Loucy (cell line): Measurements from ENCODE around the gene SPTBN2.

ENCODE experiments used
- H2AFZ ChIP-seq: fragments of 200-600 bp; sonication (generic); 2 replicates; pipeline ENCODE4 v1.6.0; 2016; ENCODE audit warnings: antibody characterized with exemption, mild to moderate bottlenecking, low read length, moderate library complexity
- H3F3A ChIP-seq: fragments of 200-600 bp; 2 replicates; pipeline ENCODE4 v1.6.0; 2016; ENCODE audit warnings: antibody characterized with exemption, low read depth, mild to moderate bottlenecking
- H3K27me3 ChIP-seq: fragments of 200-600 bp; sonication (generic); 2 replicates; pipeline ENCODE4 v1.6.1; 2014; ENCODE audit warnings: low read length, mild to moderate bottlenecking; ENCODE audit not compliant: insufficient read depth, poor library complexity, severe bottlenecking
- H3K36me3 ChIP-seq: fragments of 200-600 bp; sonication (generic); 2 replicates; pipeline ENCODE4 v1.6.1; 2016; ENCODE audit warnings: low read length; ENCODE audit not compliant: insufficient read depth
- H3K4me1 ChIP-seq: fragments of 200-600 bp; sonication (generic); 2 replicates; pipeline ENCODE4 v1.5.1; 2014; ENCODE audit warnings: low read length, mild to moderate bottlenecking; ENCODE audit not compliant: insufficient read depth, poor library complexity, severe bottlenecking
- H3K4me2 ChIP-seq: fragments of 200-600 bp; sonication (generic); 2 replicates; pipeline ENCODE4 v1.6.0; 2014; ENCODE audit warnings: antibody characterized with exemption, low read length, low read depth, mild to moderate bottlenecking; ENCODE audit not compliant: poor library complexity, severe bottlenecking
- H3K4me3 ChIP-seq: fragments of 200-600 bp; sonication (generic); 2 replicates; pipeline ENCODE4 v1.5.1; 2014; ENCODE audit warnings: low read length, mild to moderate bottlenecking, mixed read lengths; ENCODE audit not compliant: poor library complexity, severe bottlenecking
- H3K79me2 ChIP-seq: fragments of 200-600 bp; sonication (generic); 2 replicates; pipeline ENCODE4 v1.6.1; 2014; ENCODE audit warnings: low read length; ENCODE audit not compliant: insufficient read depth
- H3K9ac ChIP-seq: fragments of 200-600 bp; sonication (generic); 2 replicates; pipeline ENCODE4 v1.6.0; 2014; ENCODE audit warnings: mild to moderate bottlenecking, low read depth, low read length, moderate library complexity; ENCODE audit not compliant: poor library complexity, severe bottlenecking
- H3K9me2 ChIP-seq: fragments of 200-600 bp; sonication (generic); replicated peaks from 2 replicates; pipeline ENCODE4 v1.6.1; 2016; ENCODE audit warnings: low read depth, low read length, mixed read lengths
- H3K9me3 ChIP-seq: fragments of 200-600 bp; sonication (generic); 2 replicates; pipeline ENCODE4 v1.6.1; 2014; ENCODE audit warnings: mild to moderate bottlenecking, antibody characterized with exemption, low read length, low read depth; ENCODE audit not compliant: insufficient read depth
- H4K20me1 ChIP-seq: fragments of 200-600 bp; sonication (generic); 2 replicates; pipeline ENCODE4 v1.6.0; 2014; ENCODE audit warnings: antibody characterized with exemption, low read length, mild to moderate bottlenecking; ENCODE audit not compliant: insufficient read depth, poor library complexity, severe bottlenecking
- CTCF ChIP-seq: fragments of 200-600 bp; sonication (generic); conservative IDR thresholded peaks from 2 replicates; pipeline ENCODE4 v1.5.1; 2014; ENCODE audit warnings: mild to moderate bottlenecking, antibody characterized with exemption, low read length
- EZH2phosphoT487 ChIP-seq: fragments of 200-600 bp; IDR thresholded peaks from 2 replicates; pipeline ENCODE4 v1.6.1; 2018; ENCODE audit warnings: antibody characterized with exemption, mild to moderate bottlenecking, moderate library complexity, borderline replicate concordance

Gene SPTBN2

DNA sequence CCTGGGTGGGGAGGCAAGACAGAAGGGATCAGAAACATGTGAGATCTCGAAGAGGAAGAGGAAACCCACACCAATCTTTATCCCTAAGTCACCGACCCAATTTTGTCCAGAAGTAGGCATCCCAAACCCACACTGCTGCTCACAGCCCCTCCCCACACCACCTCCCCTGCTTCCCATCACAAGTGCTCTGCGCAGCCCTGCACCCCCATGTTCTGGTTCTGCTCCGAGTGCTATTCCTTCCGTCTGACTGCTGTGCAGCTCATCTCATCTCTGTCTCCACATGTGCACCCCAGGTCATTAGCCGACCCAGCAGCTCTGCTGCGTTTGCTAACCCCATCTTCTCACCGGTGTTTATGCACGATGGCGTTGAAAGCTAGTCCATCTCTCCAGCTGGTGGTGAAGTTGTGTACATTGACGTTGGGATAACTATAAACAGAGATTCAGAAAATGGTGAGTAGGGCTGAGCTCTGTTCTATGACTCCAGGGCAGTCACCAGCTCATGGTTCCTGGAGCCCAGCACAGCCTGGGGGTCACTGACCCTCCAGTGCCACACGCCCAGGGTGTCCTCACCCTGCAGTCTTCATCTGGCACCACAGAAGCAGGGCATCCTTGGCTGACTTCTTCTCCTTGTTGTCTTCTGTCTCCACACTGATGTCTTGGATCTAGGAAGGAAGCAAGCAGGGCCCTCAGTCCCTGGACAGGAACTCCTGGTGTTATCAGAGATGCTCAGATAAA is 15.1 kb downstream of the SPTBN2 start:
- no peaks in the 10 kb centered on the region for H3K27me3 ChIP-seq
- H4K20me1 ChIP-seq = no peaks in the 10 kb centered on the region
- H3K9me2 ChIP-seq = no peaks in the 10 kb centered on the region
- no peak overlapping the region for H3K4me2 ChIP-seq
- no peaks in the 10 kb centered on the region for H3K9me3 ChIP-seq
- H2AFZ ChIP-seq = no peak overlapping the region
- H3F3A ChIP-seq = no peaks in the 10 kb centered on the region
- H3K4me1 ChIP-seq = peaks cover 18% of the 10 kb centered on the region
- no peak for TF ChIP-seq CTCF
- TF ChIP-seq EZH2phosphoT487 = no peak
- H3K9ac ChIP-seq = no peak overlapping the region
- peaks cover 6% of the 10 kb centered on the region; the same call in 1 of the 2 replicates for H3K36me3 ChIP-seq
- no peaks in the 10 kb centered on the region for H3K79me2 ChIP-seq
- H3K4me3 ChIP-seq = no peak overlapping the region

GRCh38 chr11:66710384-66710930 is 18.6 kb downstream of the SPTBN2 start:
- TF ChIP-seq CTCF (no peak), EZH2phosphoT487 (no peak)
- Histone ChIP-seq H3K36me3 (peaks cover 6% of the 10 kb centered on the region; the same call in 1 of the 2 replicates), H3F3A (no peaks in the 10 kb centered on the region), H3K9me3 (no peaks in the 10 kb centered on the region), H3K9me2 (no peaks in the 10 kb centered on the region), H3K4me1 (peaks cover 12% of the 10 kb centered on the region), H3K27me3 (no peaks in the 10 kb centered on the region), H2AFZ (no peak overlapping the region), H3K9ac (no peak overlapping the region), H3K79me2 (no peaks in the 10 kb centered on the region), H4K20me1 (no peaks in the 10 kb centered on the region), H3K4me3 (no peak overlapping the region), H3K4me2 (no peak overlapping the region)

- Histone ChIP-seq H3K27me3 (no peaks in the 10 kb centered on the region), H3K4me1 (peaks cover 9% of the 10 kb centered on the region), H3K9me2 (no peaks in the 10 kb centered on the region), H3F3A (no peaks in the 10 kb centered on the region), H4K20me1 (no peaks in the 10 kb centered on the region), H3K79me2 (no peaks in the 10 kb centered on the region), H3K4me2 (no peak overlapping the region), H2AFZ (no peak overlapping the region), H3K4me3 (no peak overlapping the region), H3K9ac (no peak overlapping the region), H3K9me3 (no peaks in the 10 kb centered on the region), H3K36me3 (no peaks in the 10 kb centered on the region; the same call in 1 of the 2 replicates)
- TF ChIP-seq EZH2phosphoT487 (no peak), CTCF (no peak)
Observed at GRCh38 chr11:66708701-66709100, 20.3 kb downstream of the SPTBN2 start.
